Measurements from ENCODE around the gene PLA2G1B. TPM values are rescaled to one million over a fixed set of nuclear protein-coding genes. Genes with fewer than 3 reads are reported as not detected.

Gene PLA2G1B
- total and polyA plus RNA-seq, 11 donors: 0.93 to 2.0 (median 1.5) TPM; not detected in 7

GRCh38 chr12:120290609-120291305, 36.8 kb downstream of the PLA2G1B start:
- H3K27ac ChIP-seq: peak overlapping the region; percentile 95 to 100 (median 98)
- TF ChIP-seq POLR2A (IDR thresholded peaks at IDR 0.05) (no peak), CTCF (IDR thresholded peaks at IDR 0.05) (no peak)
- H3K27me3 ChIP-seq: no peaks in the 10 kb centered on the region
- ATAC-seq (peak in 2 of 4 donors; percentile 2 to 4), DNase-seq (no peak)
- H3K36me3 ChIP-seq: no peaks in the 10 kb centered on the region
- intact Hi-C loops (cut with DNase I): no loop called here
- H3K4me1 ChIP-seq: peaks cover 0 to 27% (median 10%) of the 10 kb centered on the region in 12 donors
- peak overlapping the region in 10 of 12 donors; percentile 17 to 76 (median 58) for H3K4me3 ChIP-seq
- no peaks in the 10 kb centered on the region for H3K9me3 ChIP-seq
- WGBS, 4 donors: 25 to 28% (median 26%) methylated on average over 22 of the region's 22 CpGs

- WGBS, 4 donors: 77 to 83% (median 80%) methylated on average over 12 of the region's 12 CpGs
- H3K27ac ChIP-seq: no peak overlapping the region
- intact Hi-C loops (cut with DNase I): no loop called here
Observed at GRCh38 chr12:120287491-120287890, 40.1 kb downstream of the PLA2G1B start.

GRCh38 chr12:120286768-120287490, 40.6 kb downstream of the PLA2G1B start:
- 59 to 67% (median 63%) methylated on average over 7 of the region's 7 CpGs for WGBS, 4 donors
- no peaks in the 10 kb centered on the region for H3K27me3 ChIP-seq
- peaks cover 0 to 17% (median 4%) of the 10 kb centered on the region in 12 donors for H3K4me1 ChIP-seq
- intact Hi-C loops (cut with DNase I): no loop called here
- no peaks in the 10 kb centered on the region for H3K36me3 ChIP-seq
- DNase-seq: no peak
- no peak overlapping the region for H3K27ac ChIP-seq
- TF ChIP-seq POLR2A (IDR thresholded peaks at IDR 0.05): no peak
- no peak for TF ChIP-seq CTCF (IDR thresholded peaks at IDR 0.05)
- H3K4me3 ChIP-seq: no peak overlapping the region
- ATAC-seq: no peak
- no peaks in the 10 kb centered on the region for H3K9me3 ChIP-seq

More at GRCh38 chr12:120287491-120287890, 40.1 kb downstream of the PLA2G1B start:
- peaks cover 0 to 17% (median 4%) of the 10 kb centered on the region in 12 donors for H3K4me1 ChIP-seq
- no peaks in the 10 kb centered on the region for H3K27me3 ChIP-seq
- H3K36me3 ChIP-seq: no peaks in the 10 kb centered on the region
- H3K4me3 ChIP-seq: no peak overlapping the region
- TF ChIP-seq CTCF (IDR thresholded peaks at IDR 0.05) (no peak), POLR2A (IDR thresholded peaks at IDR 0.05) (no peak)
- DNase-seq (no peak), ATAC-seq (no peak)
- H3K9me3 ChIP-seq: no peaks in the 10 kb centered on the region

- intact Hi-C loops (cut with DNase I): no loop called here
- H3K4me3 ChIP-seq: no peak overlapping the region
- no peak for ATAC-seq
- H3K9me3 ChIP-seq: no peaks in the 10 kb centered on the region
- no peak for DNase-seq
- H3K27me3 ChIP-seq: no peaks in the 10 kb centered on the region
- TF ChIP-seq POLR2A (IDR thresholded peaks at IDR 0.05) (no peak), CTCF (IDR thresholded peaks at IDR 0.05) (no peak)
- no peaks in the 10 kb centered on the region for H3K36me3 ChIP-seq
- H3K4me1 ChIP-seq: no peaks in the 10 kb centered on the region
- no peak overlapping the region for H3K27ac ChIP-seq
- 89 to 97% (median 91%) methylated on average over 3 of the region's 3 CpGs for WGBS, 4 donors
Observed at GRCh38 chr12:120284381-120284780, 43.2 kb downstream of the PLA2G1B start.

Data from heart left ventricle (tissue), 16 donors.